ENCODE data around the gene PTPRH.

DNA sequence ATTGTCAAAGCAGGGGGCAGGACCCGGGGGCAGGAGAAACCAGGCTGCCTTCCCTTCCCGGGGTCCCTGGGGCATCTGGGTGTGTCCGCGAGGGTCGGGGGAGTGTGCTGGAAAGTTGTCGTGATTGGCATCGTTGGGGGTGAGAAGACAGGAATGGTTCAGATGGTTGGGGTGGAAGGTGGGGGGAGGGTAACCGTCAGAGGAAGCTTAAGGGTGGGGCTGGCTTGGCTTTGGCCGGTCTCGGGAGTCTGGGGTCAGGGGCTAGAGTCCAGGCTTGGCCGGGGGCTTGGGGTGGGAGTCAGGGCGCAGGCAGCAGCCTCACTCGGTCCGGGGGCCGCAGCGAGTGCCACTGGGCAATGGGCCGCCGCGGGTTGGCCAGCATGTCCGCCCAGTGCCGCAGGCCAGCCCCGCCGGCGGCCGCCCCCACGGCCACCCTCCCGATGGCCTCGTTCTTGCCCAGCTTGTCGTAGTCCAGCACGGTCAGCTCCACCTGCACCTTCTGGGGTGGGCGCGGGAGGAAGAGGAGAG lies 36.1 kb downstream of the PTPRH start:
- TF ChIP-seq, protein P1, sequence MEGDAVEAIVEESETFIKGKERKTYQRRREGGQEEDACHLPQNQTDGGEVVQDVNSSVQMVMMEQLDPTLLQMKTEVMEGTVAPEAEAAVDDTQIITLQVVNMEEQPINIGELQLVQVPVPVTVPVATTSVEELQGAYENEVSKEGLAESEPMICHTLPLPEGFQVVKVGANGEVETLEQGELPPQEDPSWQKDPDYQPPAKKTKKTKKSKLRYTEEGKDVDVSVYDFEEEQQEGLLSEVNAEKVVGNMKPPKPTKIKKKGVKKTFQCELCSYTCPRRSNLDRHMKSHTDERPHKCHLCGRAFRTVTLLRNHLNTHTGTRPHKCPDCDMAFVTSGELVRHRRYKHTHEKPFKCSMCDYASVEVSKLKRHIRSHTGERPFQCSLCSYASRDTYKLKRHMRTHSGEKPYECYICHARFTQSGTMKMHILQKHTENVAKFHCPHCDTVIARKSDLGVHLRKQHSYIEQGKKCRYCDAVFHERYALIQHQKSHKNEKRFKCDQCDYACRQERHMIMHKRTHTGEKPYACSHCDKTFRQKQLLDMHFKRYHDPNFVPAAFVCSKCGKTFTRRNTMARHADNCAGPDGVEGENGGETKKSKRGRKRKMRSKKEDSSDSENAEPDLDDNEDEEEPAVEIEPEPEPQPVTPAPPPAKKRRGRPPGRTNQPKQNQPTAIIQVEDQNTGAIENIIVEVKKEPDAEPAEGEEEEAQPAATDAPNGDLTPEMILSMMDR (IDR thresholded peaks at IDR 0.05), result no peak
- TF ChIP-seq EP300 (IDR thresholded peaks at IDR 0.05; ENCODE audit: low read depth) (no peak), POLR2A (IDR thresholded peaks at IDR 0.05) (no peak), POLR2AphosphoS5 (IDR thresholded peaks at IDR 0.05) (no peak)

All from transverse colon (tissue), 4 donors.